PC-3 (cell line): ENCODE data around the gene RBMS3. TPM values are rescaled to one million over a fixed set of nuclear protein-coding genes. Genes with fewer than 3 reads are reported as not detected.
"Not testable (repeated sequence)": the region's sequence is repeated elsewhere in the genome, so short reads cannot be mapped to it uniquely, and the experiment has no call there.

Experiments used
- ATAC-seq: fragments of 200-7000 bp; cut with Tn5 transposase; 2 replicates; pipeline ENCODE4 v1.9.1; 2020; ENCODE audit warnings: mild to moderate bottlenecking, moderate library complexity
- BruUV-seq: library from RNA; stranded (reverse); fragments of 400-500 nt; replicated peaks from 2 replicates; lab custom pipeline; 2021; lab: Mats Ljungman, UMichigan
- CTCF ChIA-PET: fragments of 300-600 bp; sonication (Branson Sonifier 250); formaldehyde crosslinking; loops from one replicate; lab custom pipeline; 2022; ENCODE audit warnings: antibody characterized with exemption; lab: Charles Lee
- POLR2A ChIA-PET: fragments of 300-600 bp; sonication (Branson Sonifier 250); formaldehyde crosslinking; loops from one replicate; lab custom pipeline; 2022; ENCODE audit warnings: antibody characterized with exemption; ENCODE audit not compliant: unreplicated experiment; lab: Charles Lee
- DNase-seq: peaks from one replicate; pipeline ENCODE4 v3.0.0-alpha.2; 2015
- H2AFZ ChIP-seq: fragments of 300-600 bp; sonication (generic); 2 replicates; pipeline ENCODE4 v1.6.0; 2016; ENCODE audit warnings: antibody characterized with exemption, low read length
- H3F3A ChIP-seq: fragments of 300-600 bp; sonication (generic); one replicate; pipeline ENCODE4 v1.6.0; 2017; ENCODE audit warnings: antibody characterized with exemption, low read length, control low read depth, mild to moderate bottlenecking; ENCODE audit not compliant: unreplicated experiment
- H3K27ac ChIP-seq: fragments of 300-600 bp; sonication (generic); 2 replicates; pipeline ENCODE4 v1.5.1; 2016; ENCODE audit warnings: mild to moderate bottlenecking, low read length
- H3K27me3 ChIP-seq: fragments of 300-600 bp; sonication (generic); 2 replicates; pipeline ENCODE4 v1.6.1; 2016; ENCODE audit warnings: low read length, mixed read lengths
- H3K36me3 ChIP-seq: fragments of 300-600 bp; sonication (generic); 2 replicates; pipeline ENCODE4 v1.6.1; 2016; ENCODE audit warnings: low read depth, mixed run types, low read length, mixed read lengths
- H3K4me1 ChIP-seq: fragments of 300-600 bp; sonication (generic); 2 replicates; pipeline ENCODE4 v1.5.1; 2016; ENCODE audit warnings: low read length; ENCODE audit not compliant: insufficient read depth
- H3K4me2 ChIP-seq: fragments of 300-600 bp; sonication (generic); 2 replicates; pipeline ENCODE4 v1.6.0; 2016; ENCODE audit warnings: low read length
- H3K4me3 ChIP-seq: fragments of 300-600 bp; sonication (generic); 2 replicates; pipeline ENCODE4 v1.5.1; 2016; ENCODE audit warnings: mild to moderate bottlenecking, low read length, mixed read lengths
- H3K79me2 ChIP-seq: fragments of 300-600 bp; sonication (generic); 2 replicates; pipeline ENCODE4 v1.6.1; 2017; ENCODE audit warnings: low read length, mixed read lengths
- H3K9ac ChIP-seq: fragments of 300-600 bp; sonication (generic); 2 replicates; pipeline ENCODE4 v1.6.0; 2016; ENCODE audit warnings: mild to moderate bottlenecking, low read length
- H3K9me2 ChIP-seq: fragments of 300-600 bp; sonication (generic); replicated peaks from 2 replicates; pipeline ENCODE4 v1.6.1; 2016; ENCODE audit warnings: mixed run types, low read length, mixed read lengths
- H3K9me3 ChIP-seq: fragments of 300-600 bp; sonication (generic); 2 replicates; pipeline ENCODE4 v1.6.1; 2016; ENCODE audit warnings: low read length, mixed read lengths
- H4K20me1 ChIP-seq: fragments of 300-600 bp; sonication (generic); 2 replicates; pipeline ENCODE4 v1.6.1; 2016; ENCODE audit warnings: low read length, mixed read lengths
- EZH2 ChIP-seq: fragments of 300-600 bp; sonication (generic); IDR thresholded peaks from one replicate; pipeline ENCODE4 v1.6.1; 2017; ENCODE audit warnings: antibody characterized with exemption, mild to moderate bottlenecking, low read length; ENCODE audit not compliant: unreplicated experiment
- EZH2phosphoT487 ChIP-seq: fragments of 300-600 bp; sonication (generic); IDR thresholded peaks from 2 replicates; pipeline ENCODE4 v1.6.1; 2018; ENCODE audit warnings: mild to moderate bottlenecking, antibody characterized with exemption, low read length, borderline replicate concordance
- intact Hi-C: fragments of 100-400 bp; cut with micrococcal nuclease; formaldehyde crosslinking; loops from 2 replicates; pipeline ENCODE4 v1.9.0; 2023
- total RNA-seq: library from RNA; depleted of rRNA; stranded (reverse); fragments of >200 nt; gene quantifications from 2 replicates; pipeline ENCODE4 v1.2.3, GENCODE V29; 2014
- TF ChIP-seq, protein P1 (sequence below): fragments of 300-600 bp; sonication (generic); conservative IDR thresholded peaks from 2 replicates; pipeline ENCODE4 v1.5.1; 2017; ENCODE audit warnings: antibody characterized with exemption, low read depth, mild to moderate bottlenecking, low read length

Gene RBMS3
- total RNA-seq, 1 experiment from 2014 or later: 5.4 TPM

DNA sequence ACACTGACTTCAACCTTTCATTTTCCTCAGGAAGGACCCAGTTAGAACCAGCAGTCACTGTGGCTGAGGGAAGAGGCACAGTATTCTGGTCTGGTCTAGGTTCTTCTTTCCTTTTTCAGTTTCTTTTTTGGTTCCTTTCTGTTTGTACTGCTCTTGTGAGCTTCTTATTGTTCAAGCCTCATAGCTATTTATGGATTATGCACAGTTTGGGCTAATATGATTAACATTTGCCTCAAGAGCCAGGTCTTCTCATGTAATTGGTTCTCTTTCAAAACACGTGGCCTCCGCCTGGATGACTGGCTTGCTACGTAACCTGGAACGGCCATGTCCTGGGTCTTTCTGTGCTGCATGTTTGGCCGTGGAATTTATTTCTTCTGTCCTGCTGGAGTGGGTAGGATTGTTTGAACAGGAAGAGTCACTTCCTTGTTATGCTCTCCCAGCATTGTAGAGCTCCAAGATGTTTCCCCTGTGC is 43.3 kb downstream of the RBMS3 start:
- Histone ChIP-seq H3K4me1 (peaks cover 22% of the 10 kb centered on the region), H4K20me1 (no peaks in the 10 kb centered on the region), H3F3A (no peaks in the 10 kb centered on the region), H3K9me3 (no peaks in the 10 kb centered on the region), H3K27ac (peak overlapping the region; percentile 80), H3K9ac (peak overlapping the region; percentile 57), H3K4me2 (peak overlapping the region; percentile 60), H3K4me3 (peak overlapping the region; percentile 31), H3K36me3 (no peaks in the 10 kb centered on the region), H2AFZ (peak overlapping the region; percentile 82), H3K27me3 (no peaks in the 10 kb centered on the region), H3K79me2 (no peaks in the 10 kb centered on the region), H3K9me2 (0 out of 2 replicates have a peak, but pooled peaks cover 4% of the 10 kb centered on the region)
- ATAC-seq: peak; percentile 99
- POLR2A ChIA-PET: interaction anchor here (0.5 to 1.0 kb wide), 3 partner anchors 11 to 44 kb away, joined by 4 to 9 read pairs (median 8); no protein-coding TSS in a partner anchor
- intact Hi-C loops: loop anchor here (1.0 to 2.0 kb wide), 3 partner anchors 11 to 137 kb away; no protein-coding TSS in a partner anchor
- CTCF ChIA-PET: interaction anchor here (0.6 to 0.7 kb wide), 3 partner anchors 207 to 656 kb away, joined by 3 to 5 read pairs (median 3); no protein-coding TSS in a partner anchor
- no TSS peak for BruUV-seq
- DNase-seq: peak; percentile 85
- no peak for TF ChIP-seq EZH2
- TF ChIP-seq, protein P1, sequence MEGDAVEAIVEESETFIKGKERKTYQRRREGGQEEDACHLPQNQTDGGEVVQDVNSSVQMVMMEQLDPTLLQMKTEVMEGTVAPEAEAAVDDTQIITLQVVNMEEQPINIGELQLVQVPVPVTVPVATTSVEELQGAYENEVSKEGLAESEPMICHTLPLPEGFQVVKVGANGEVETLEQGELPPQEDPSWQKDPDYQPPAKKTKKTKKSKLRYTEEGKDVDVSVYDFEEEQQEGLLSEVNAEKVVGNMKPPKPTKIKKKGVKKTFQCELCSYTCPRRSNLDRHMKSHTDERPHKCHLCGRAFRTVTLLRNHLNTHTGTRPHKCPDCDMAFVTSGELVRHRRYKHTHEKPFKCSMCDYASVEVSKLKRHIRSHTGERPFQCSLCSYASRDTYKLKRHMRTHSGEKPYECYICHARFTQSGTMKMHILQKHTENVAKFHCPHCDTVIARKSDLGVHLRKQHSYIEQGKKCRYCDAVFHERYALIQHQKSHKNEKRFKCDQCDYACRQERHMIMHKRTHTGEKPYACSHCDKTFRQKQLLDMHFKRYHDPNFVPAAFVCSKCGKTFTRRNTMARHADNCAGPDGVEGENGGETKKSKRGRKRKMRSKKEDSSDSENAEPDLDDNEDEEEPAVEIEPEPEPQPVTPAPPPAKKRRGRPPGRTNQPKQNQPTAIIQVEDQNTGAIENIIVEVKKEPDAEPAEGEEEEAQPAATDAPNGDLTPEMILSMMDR: no peak
- TF ChIP-seq EZH2phosphoT487: no peak

DNA sequence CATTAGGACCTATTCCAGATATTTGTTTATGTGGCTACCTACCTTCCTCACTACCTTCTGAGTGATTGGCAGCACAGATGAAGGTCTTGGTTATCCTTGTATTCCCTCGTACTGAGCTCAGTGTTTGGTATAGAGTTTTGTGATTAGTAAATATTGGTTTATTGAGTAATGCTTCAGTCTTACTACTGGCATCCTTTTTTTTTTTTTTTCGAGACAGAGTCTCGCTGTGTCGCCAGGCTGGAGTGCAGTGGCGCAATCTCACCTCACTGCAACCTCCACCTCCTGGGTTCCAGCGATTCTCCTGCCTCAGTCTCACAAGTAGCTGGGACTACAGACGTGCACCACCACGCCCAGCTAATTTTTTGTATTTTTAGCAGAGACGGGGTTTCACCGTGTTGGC is 45.7 kb downstream of the RBMS3 start:
- POLR2A ChIA-PET, H3K79me2 ChIP-seq: not testable (repeated sequence)
- DNase-seq: peak; percentile 27

DNA sequence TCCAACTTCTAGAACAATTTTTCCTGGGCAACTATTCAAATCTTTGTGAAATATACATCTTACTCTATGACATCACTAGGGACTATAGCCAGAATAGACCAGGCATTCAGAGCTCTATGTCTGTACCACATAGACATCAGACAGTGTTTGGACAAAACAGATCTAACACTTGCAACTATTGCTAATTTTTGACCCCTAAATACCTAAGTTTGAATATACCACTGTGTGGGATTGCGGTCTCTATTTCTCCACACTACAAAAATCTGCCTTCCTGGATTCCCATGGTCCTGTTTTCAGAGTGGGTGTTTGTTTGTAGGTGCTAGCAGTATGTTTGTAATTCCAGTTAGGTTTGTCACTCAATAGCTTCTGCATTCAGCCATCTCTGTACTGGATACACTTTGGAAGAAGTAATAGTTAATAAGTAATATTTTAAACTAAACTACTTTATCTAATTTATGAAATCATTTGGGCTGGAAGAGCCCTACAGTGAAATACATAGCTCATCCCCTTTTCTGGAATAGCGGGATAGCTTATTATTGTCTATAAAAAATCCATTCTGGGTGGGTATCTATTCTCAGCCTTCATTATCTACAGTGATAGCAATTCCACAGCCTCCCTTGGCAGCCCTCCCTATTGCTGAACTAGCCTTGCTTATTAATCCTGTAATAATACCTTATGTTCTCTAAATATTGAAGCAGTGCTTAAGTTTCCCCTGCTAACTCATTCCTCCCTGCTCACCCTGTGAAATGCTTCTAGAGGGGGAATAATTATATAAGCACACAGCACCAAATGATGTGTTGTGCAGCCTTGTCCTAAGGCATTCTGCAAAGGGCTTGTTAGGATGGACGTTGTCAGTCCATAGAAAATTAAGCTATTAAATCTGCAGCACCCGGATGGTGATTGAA is 49.4 kb downstream of the RBMS3 start:
- TF ChIP-seq, protein P1: no peak
- TF ChIP-seq EZH2 (no peak), EZH2phosphoT487 (no peak)
- Histone ChIP-seq H3K27me3 (no peaks in the 10 kb centered on the region), H3K27ac (no peak overlapping the region), H3K79me2 (no peaks in the 10 kb centered on the region), H3K4me3 (no peak overlapping the region), H3K9ac (no peak overlapping the region), H3K9me2 (no peaks in the 10 kb centered on the region), H3K9me3 (no peaks in the 10 kb centered on the region), H3K4me2 (no peak overlapping the region), H3K4me1 (peaks cover 14% of the 10 kb centered on the region), H3F3A (no peaks in the 10 kb centered on the region), H2AFZ (no peak overlapping the region), H4K20me1 (no peaks in the 10 kb centered on the region), H3K36me3 (no peaks in the 10 kb centered on the region)
- ChIA-PET POLR2A (no interaction called here), CTCF (no interaction called here)
- intact Hi-C loops: loop anchor here (10.0 kb wide), 2 partner anchors 105 to 375 kb away; no protein-coding TSS in a partner anchor
- DNase-seq (no peak), ATAC-seq (no peak)
- BruUV-seq: no TSS peak

More for the DNA sequence above, 45.7 kb downstream of the RBMS3 start:
- H3K9ac ChIP-seq, CTCF ChIA-PET, H3K4me3 ChIP-seq, H3K9me3 ChIP-seq, H3F3A ChIP-seq, BruUV-seq, H3K27me3 ChIP-seq, H3K36me3 ChIP-seq, H3K27ac ChIP-seq, H2AFZ ChIP-seq, H3K9me2 ChIP-seq, H4K20me1 ChIP-seq, intact Hi-C loops, ATAC-seq, H3K4me2 ChIP-seq: not testable (repeated sequence)
- peaks cover 22% of the 10 kb centered on the region for H3K4me1 ChIP-seq
